HepG2 (cell line): ENCODE data around the gene LARP7. TPM values are rescaled to one million over a fixed set of nuclear protein-coding genes. Genes with fewer than 3 reads are reported as not detected.

Experiments
- ATAC-seq: fragments of 200-7000 bp; cut with Tn5 transposase; 3 replicates; pipeline ENCODE4 v1.9.1; 2020; ENCODE audit warnings: mild to moderate bottlenecking, moderate library complexity
- BruUV-seq: library from RNA; stranded (reverse); fragments of 400-500 nt; replicated peaks from 2 replicates; lab custom pipeline; 2021; lab: Mats Ljungman, UMichigan
- CTCF ChIA-PET: fragments of 300-600 bp; formaldehyde crosslinking; extraction: SDS; loops from one replicate; lab custom pipeline; 2021; ENCODE audit warnings: low total read pairs, inconsistent platforms, low intra/inter-chr PET ratio; lab: Yijun Ruan, JAX
- POLR2A ChIA-PET: fragments of 350-600 bp; sonication (Branson Sonifier 250); formaldehyde crosslinking; loops from one replicate; lab custom pipeline; 2020; ENCODE audit warnings: antibody characterized with exemption, inconsistent platforms; lab: Yijun Ruan, JAX
- DNase-seq: peaks from one replicate; pipeline ENCODE4 v3.0.0-alpha.2; 2015; ENCODE audit warnings: low spot score
- FAIRE-seq: peaks from 3 replicates; lab custom pipeline; 2011; peaks lifted over from hg19 to GRCh38; lab: Jason Lieb, UNC
- H2AFZ ChIP-seq: one replicate; pipeline ENCODE4 v1.6.1; 2011; ENCODE audit warnings: low read length, inconsistent platforms
- H3K27ac ChIP-seq: fragments of 300-600 bp; 3 replicates; pipeline ENCODE4 v1.8.0; 2011; ENCODE audit warnings: mixed run types, mild to moderate bottlenecking, mixed read lengths, low read length, inconsistent platforms; ENCODE audit not compliant: insufficient read depth; ENCODE audit errors: extremely low read length
- H3K27me3 ChIP-seq, 2 experiments: fragments of 200-600 bp in 1 of 2; 2 replicates in 1 of 2; 3 replicates in 1 of 2; pipeline versions ENCODE4 v1.6.0 to v1.8.0; 2011; ENCODE audit warnings: low read length in 2 of 2, mild to moderate bottlenecking in 2 of 2, moderate library complexity in 2 of 2, inconsistent platforms in 1 of 2; ENCODE audit not compliant: insufficient read depth in 2 of 2, control insufficient read depth in 1 of 2
- H3K36me3 ChIP-seq, 2 experiments: fragments of 200-600 bp in 1 of 2; replicated peaks in 1 of 2; 2 replicates in 1 of 2; 3 replicates in 1 of 2; pipeline versions ENCODE4 v1.5.1 to v1.8.0; 2011; ENCODE audit warnings: low read length in 2 of 2, inconsistent platforms in 1 of 2; ENCODE audit not compliant: insufficient read depth in 2 of 2, control insufficient read depth in 1 of 2
- H3K4me1 ChIP-seq: 2 replicates; pipeline ENCODE4 v1.5.1; 2012; ENCODE audit warnings: low read length, inconsistent platforms; ENCODE audit not compliant: insufficient read depth
- H3K4me2 ChIP-seq: 2 replicates; pipeline ENCODE4 v1.6.0; 2011; ENCODE audit warnings: low read depth, low read length, inconsistent platforms
- H3K4me3 ChIP-seq, 3 experiments: fragments of 200-600 bp in 1 of 3; sonication (generic), shearing (Covaris generic) in 1 of 3; replicated peaks in 1 of 3; 2 replicates each; pipeline ENCODE4 v1.5.1; 2011 to 2016; ENCODE audit warnings: low read length in 3 of 3, inconsistent platforms in 2 of 3, low read depth in 2 of 3, mild to moderate bottlenecking in 2 of 3, control low read depth in 1 of 3, mixed read lengths in 1 of 3; ENCODE audit not compliant: insufficient read depth in 1 of 3
- H3K79me2 ChIP-seq: one replicate; pipeline ENCODE4 v1.6.1; 2011; ENCODE audit warnings: low read length, inconsistent platforms; ENCODE audit not compliant: insufficient read depth
- H3K9ac ChIP-seq: 2 replicates; pipeline ENCODE4 v1.6.0; 2011; ENCODE audit warnings: mild to moderate bottlenecking, low read depth, low read length, inconsistent platforms; ENCODE audit not compliant: insufficient read depth
- H3K9me3 ChIP-seq: 2 replicates; pipeline ENCODE4 v1.5.1; 2012; ENCODE audit warnings: mild to moderate bottlenecking, low read length
- H4K20me1 ChIP-seq: 2 replicates; pipeline ENCODE4 v1.6.0; 2011; ENCODE audit warnings: inconsistent platforms, mild to moderate bottlenecking, low read length, moderate library complexity; ENCODE audit not compliant: insufficient read depth
- DMTF1 ChIP-seq: sonication (generic); formaldehyde crosslinking; IDR thresholded peaks from 2 replicates; pipeline ENCODE4 v1.4.0; 2020; ENCODE audit warnings: mild to moderate bottlenecking, missing genetic modification reagents
- HDAC2 ChIP-seq: sonication (generic); formaldehyde crosslinking; IDR thresholded peaks from 2 replicates; pipeline ENCODE4 v1.4.0; 2020; ENCODE audit warnings: missing genetic modification reagents
- KDM4B ChIP-seq: sonication (generic); formaldehyde crosslinking; IDR thresholded peaks from 2 replicates; pipeline ENCODE4 v1.4.0; 2020; ENCODE audit warnings: missing genetic modification reagents
- KDM5B ChIP-seq: sonication (generic); formaldehyde crosslinking; IDR thresholded peaks from 2 replicates; pipeline ENCODE4 v1.4.0; 2020; ENCODE audit warnings: missing genetic modification reagents, mild to moderate bottlenecking, borderline replicate concordance
- KLF11 ChIP-seq: IDR thresholded peaks from 2 replicates; pipeline ENCODE4 v1.6.1; 2016; ENCODE audit warnings: missing compliant biosample characterization
- POGK ChIP-seq: sonication (generic); formaldehyde crosslinking; conservative IDR thresholded peaks from 2 replicates; pipeline ENCODE4 v1.8.0; 2022; ENCODE audit warnings: mild to moderate bottlenecking, moderate library complexity, missing genetic modification reagents
- REST ChIP-seq, 2 experiments: IDR thresholded peaks; 2 replicates each; pipeline ENCODE4 v1.6.1; 2011 to 2012; ENCODE audit warnings: low read length in 2 of 2, borderline replicate concordance in 1 of 2, low read depth in 1 of 2, mild to moderate bottlenecking in 1 of 2, moderate library complexity in 1 of 2
- ZNF224 ChIP-seq: sonication (generic); formaldehyde crosslinking; IDR thresholded peaks from 2 replicates; pipeline ENCODE4 v1.5.0; 2020; ENCODE audit warnings: mild to moderate bottlenecking, missing genetic modification reagents
- WGBS: methylation state at CpG from one replicate; pipeline ENCODE4 v1.1.6; 2017; ENCODE audit warnings: low lambda C conversion rate; 5-methylcytosine and 5-hydroxymethylcytosine counted together
- in situ Hi-C: cut with HindIII; loops from 2 replicates; pipeline ENCODE4 v1.10.0; 2017; ENCODE audit warnings: low pct_unique_long_range_greater_than_20kb; ENCODE audit not compliant: extremely low pct_ligation_motif_present
- intact Hi-C: fragments of 100-400 bp; cut with micrococcal nuclease; formaldehyde crosslinking; loops from one replicate; pipeline ENCODE4 v1.10.0; 2022; ENCODE audit not compliant: unreplicated experiment
- polyA plus RNA-seq, 8 experiments: library from polyadenylated mRNA; depleted of rRNA in 3 of 8; stranded (reverse) in 7 of 8; unstranded in 1 of 8; fragments of >200 nt; fragmentation: Illumina TruSeq in 4 of 8; extraction: Trizol in 4 of 8; gene quantifications; 2 replicates each; pipeline versions ENCODE4 v1.2.1 to v1.2.3, GENCODE V29; 2011 to 2016; ENCODE audit warnings: low read depth in 4 of 8, missing spikeins in 1 of 8, mixed read lengths in 1 of 8; ENCODE audit not compliant: insufficient read depth in 1 of 8
- total RNA-seq, 5 experiments: library from RNA; depleted of rRNA; stranded (reverse); fragments of >200 nt; fragmentation: Illumina TruSeq; extraction: Trizol; gene quantifications; 2 replicates each; pipeline ENCODE4 v1.2.3, GENCODE V29; 2016; ENCODE audit warnings: low read depth in 1 of 5

LARP7 gene
- total and polyA plus RNA-seq, 2 of the 13 experiments (the other 11 are each of a cell fraction or from before 2014, with no cell fraction given) = 9.7 to 37.1 TPM

GRCh38 chr4:112704322-112704721 lies 67.4 kb downstream of the LARP7 start:
- H3K79me2 ChIP-seq = no peaks in the 10 kb centered on the region
- DNase-seq = no peak
- ChIA-PET CTCF (no interaction called here), POLR2A (no interaction called here)
- no peak for ATAC-seq
- 84% methylated on average over 7 of the region's 7 CpGs for WGBS
- in situ Hi-C loops (no loop called here), intact Hi-C loops (no loop called here)
- no peaks in the 10 kb centered on the region for H3K9me3 ChIP-seq
- H3K4me3 ChIP-seq = no peak overlapping the region
- H3K4me2 ChIP-seq = no peak overlapping the region
- no peak for FAIRE-seq
- no peak overlapping the region for H3K9ac ChIP-seq
- H3K36me3 ChIP-seq = no peaks in the 10 kb centered on the region
- H2AFZ ChIP-seq = no peak overlapping the region
- no TSS peak for BruUV-seq
- peaks cover 2 to 22% of the 10 kb centered on the region in 2 experiments; a peak in 4 of 5 replicates for H3K27me3 ChIP-seq
- no peaks in the 10 kb centered on the region for H4K20me1 ChIP-seq
- H3K4me1 ChIP-seq = peaks cover 7% of the 10 kb centered on the region
- TF ChIP-seq KDM5B (CRISPR knock-in tag) = no peak
- no peak for TF ChIP-seq DMTF1 (CRISPR knock-in tag)
- no peak overlapping the region for H3K27ac ChIP-seq

GRCh38 chr4:112704991-112705845 lies 68.3 kb downstream of the LARP7 start:
- Histone ChIP-seq H3K9ac (no peak overlapping the region), H3K79me2 (no peaks in the 10 kb centered on the region), H2AFZ (no peak overlapping the region), H3K4me3 (peak overlapping the region in 2 of 3 experiments; percentile 38 to 61; a peak in 3 of 6 replicates), H3K9me3 (no peaks in the 10 kb centered on the region), H3K4me1 (peaks cover 7% of the 10 kb centered on the region), H3K4me2 (peak overlapping the region; percentile 62), H3K36me3 (no peaks in the 10 kb centered on the region), H3K27ac (no peak overlapping the region), H4K20me1 (no peaks in the 10 kb centered on the region), H3K27me3 (peaks cover 2 to 22% of the 10 kb centered on the region in 2 experiments; a peak in 4 of 5 replicates)
- ATAC-seq = peak; percentile 84
- DNase-seq = peak; percentile 8
- POLR2A ChIA-PET = no interaction called here
- intact Hi-C loops = no loop called here
- in situ Hi-C loops = no loop called here
- no peak for FAIRE-seq
- CTCF ChIA-PET = no interaction called here
- BruUV-seq = no TSS peak
- 23% methylated on average over 25 of the region's 43 CpGs for WGBS
- TF ChIP-seq KLF11 (CRISPR knock-in tag) (no peak), POGK (CRISPR knock-in tag) (no peak), ZNF224 (CRISPR knock-in tag) (no peak), KDM4B (CRISPR knock-in tag) (no peak), HDAC2 (no peak), REST (IDR thresholded peaks at IDR 0.05; ENCODE audit: borderline replicate concordance in 1 of 2, low read depth in 1 of 2, low read length in 2 of 2) (peak in 1 of 2 experiments; percentile 56; a peak in 1 of 4 replicates)
